IPS-18c (cell line): Measurements from ENCODE around the gene CCDC102A.

ENCODE experiments used
- H3K4me3 ChIP-seq: 2 replicates; pipeline ENCODE4 v1.7.0; 2013; ENCODE audit warnings: low read depth, mild to moderate bottlenecking, low read length, moderate library complexity; ENCODE audit not compliant: insufficient read depth
- H3K9me3 ChIP-seq: one replicate; pipeline ENCODE4 v1.6.1; 2013; ENCODE audit warnings: mild to moderate bottlenecking, low read length, moderate library complexity; ENCODE audit not compliant: control insufficient read depth, insufficient read depth

CCDC102A gene

GRCh38 chr16:57514791-57515600, 21.4 kb downstream of the CCDC102A start:
- no peak overlapping the region for H3K4me3 ChIP-seq
- no peaks in the 10 kb centered on the region for H3K9me3 ChIP-seq

GRCh38 chr16:57514371-57514770, 22.0 kb downstream of the CCDC102A start:
- Histone ChIP-seq H3K9me3 (no peaks in the 10 kb centered on the region), H3K4me3 (no peak overlapping the region)

- Histone ChIP-seq H3K9me3 (no peaks in the 10 kb centered on the region), H3K4me3 (no peak overlapping the region)
Observed at GRCh38 chr16:57513371-57514102, 22.8 kb downstream of the CCDC102A start.

GRCh38 chr16:57512296-57513001, 23.9 kb downstream of the CCDC102A start:
- Histone ChIP-seq H3K4me3 (no peak overlapping the region), H3K9me3 (no peaks in the 10 kb centered on the region)

DNA sequence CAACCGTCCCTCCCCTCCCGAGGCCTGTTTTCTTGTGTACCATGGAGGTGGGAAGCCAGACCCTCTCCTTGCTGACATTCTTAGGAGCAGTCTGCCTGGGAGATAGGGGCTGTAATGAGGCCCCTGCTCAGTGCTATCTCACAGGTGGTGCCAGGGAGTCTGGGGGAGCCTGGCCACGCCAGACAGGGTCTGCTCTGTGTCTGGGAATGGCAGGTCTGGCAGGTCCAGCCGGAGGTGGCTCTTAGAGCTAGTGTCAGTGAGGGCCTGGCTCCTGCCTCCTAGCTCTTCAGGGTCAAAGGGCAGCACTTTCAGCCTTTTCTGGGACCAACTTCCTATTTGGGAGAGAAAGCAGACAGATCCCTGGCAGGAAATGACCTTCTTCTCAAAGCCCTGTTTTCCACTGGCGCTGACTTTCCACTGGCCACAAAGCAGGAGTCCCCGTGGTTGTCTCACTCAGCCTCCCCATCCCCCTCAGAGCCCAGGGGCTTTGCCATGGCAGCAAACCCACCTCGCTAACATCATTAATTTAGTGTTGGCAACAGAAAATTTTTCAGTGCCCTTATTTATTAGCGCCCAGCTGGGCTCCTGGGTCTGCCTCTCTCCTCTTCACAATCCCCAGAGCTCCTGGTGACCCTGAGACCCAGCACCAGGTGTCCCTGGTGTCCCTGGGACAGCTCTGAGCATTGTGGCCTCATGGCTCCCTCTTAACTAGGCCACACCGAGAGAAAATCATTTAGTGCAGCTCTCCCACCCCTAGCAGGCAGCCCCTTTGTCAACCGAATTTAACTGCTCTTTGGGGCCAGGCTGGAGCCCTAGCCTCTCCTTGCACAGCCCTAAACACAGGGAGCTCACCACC, 26.1 kb downstream of the CCDC102A start:
- Histone ChIP-seq H3K4me3 (no peak overlapping the region), H3K9me3 (no peaks in the 10 kb centered on the region)

- no peaks in the 10 kb centered on the region for H3K9me3 ChIP-seq
- H3K4me3 ChIP-seq = no peak overlapping the region
Observed at GRCh38 chr16:57509231-57509923, 27.0 kb downstream of the CCDC102A start.

DNA sequence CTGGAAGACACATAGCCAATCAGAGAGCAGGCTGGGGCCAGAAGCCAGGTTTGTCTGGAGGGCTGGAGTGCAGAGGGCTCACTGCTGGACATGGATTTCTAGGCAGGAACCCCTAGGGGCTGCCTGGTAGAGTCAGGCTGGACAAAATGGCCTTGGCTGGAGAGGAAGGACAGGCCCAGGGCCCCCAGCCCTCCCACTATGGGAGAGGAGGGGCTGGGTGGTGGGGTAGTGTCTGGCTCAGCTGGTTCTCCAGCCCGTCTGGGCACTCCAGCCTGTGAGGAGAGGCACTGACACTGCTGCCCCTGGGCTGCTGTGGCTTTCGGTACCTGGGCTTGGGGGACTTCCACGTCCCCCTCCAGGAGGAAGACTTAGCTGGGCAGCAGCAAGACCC, 28.3 kb downstream of the CCDC102A start:
- Histone ChIP-seq H3K4me3 (no peak overlapping the region), H3K9me3 (no peaks in the 10 kb centered on the region)

DNA sequence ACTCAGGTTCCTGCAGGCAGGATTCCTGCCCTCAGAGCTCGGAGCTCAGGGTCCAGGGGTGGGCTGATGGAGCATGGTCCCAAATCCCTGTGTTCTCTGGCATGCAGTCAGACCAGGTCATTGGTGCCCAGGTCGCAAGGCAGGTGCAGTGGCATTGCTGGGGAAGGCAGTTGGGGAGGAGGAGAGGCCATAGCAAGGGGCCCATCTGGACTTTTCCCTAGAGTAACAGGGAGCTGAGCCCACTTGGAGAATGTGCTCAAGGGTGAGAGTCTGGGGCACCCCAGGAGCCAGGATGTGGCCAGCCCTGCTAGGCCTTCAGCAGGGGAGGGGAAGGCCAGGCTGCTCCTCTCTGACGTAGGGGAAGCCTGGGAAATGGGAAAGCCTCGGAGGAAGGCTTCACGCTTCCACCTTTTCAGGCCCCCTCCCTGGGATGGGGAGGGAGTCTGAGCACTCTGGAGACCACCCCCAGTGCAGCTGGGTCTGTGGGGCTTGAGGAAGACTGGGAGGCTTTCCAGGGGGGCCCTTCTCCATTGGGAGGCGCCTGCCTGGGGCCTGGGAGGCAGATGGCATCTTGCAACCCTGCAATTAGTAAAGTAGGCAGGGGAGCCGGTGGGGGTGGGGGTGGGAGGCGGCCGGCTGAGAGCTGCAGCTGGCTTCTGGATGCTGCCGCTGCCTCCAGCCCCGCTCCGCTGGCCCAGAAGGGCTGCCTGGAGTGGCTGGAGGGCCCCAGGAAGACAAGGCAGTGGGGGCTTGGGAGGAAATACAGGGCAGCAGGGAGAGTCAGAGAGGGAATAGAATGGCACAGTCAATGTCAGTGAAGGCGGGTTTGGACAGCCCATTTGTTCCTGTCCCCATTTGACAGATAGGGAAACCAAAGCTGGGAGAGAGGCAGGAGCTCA, 29.0 kb downstream of the CCDC102A start:
- Histone ChIP-seq H3K4me3 (no peak overlapping the region), H3K9me3 (no peaks in the 10 kb centered on the region)

GRCh38 chr16:57505169-57505568, 31.2 kb downstream of the CCDC102A start:
- Histone ChIP-seq H3K4me3 (no peak overlapping the region), H3K9me3 (no peaks in the 10 kb centered on the region)

DNA sequence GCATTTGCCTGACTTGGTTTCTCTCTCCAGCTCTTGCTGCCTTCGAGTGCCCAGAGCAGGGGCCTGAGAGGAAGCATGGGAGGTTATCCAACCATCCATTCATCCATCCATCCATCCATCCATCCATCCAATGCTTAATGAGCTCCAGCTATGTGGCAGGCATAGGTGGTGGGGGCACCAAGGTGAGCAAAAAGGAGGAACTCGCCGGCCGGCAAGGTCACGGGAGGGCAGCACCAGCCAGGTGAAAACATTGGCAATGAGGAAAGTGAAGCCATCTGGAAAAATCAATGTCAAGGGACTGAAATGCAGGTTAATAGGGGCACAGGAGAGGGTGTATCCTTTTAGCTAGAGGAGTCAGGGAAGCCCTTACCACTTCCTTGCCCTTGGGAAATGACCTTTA, 31.9 kb downstream of the CCDC102A start:
- no peak overlapping the region for H3K4me3 ChIP-seq
- H3K9me3 ChIP-seq = no peaks in the 10 kb centered on the region

DNA sequence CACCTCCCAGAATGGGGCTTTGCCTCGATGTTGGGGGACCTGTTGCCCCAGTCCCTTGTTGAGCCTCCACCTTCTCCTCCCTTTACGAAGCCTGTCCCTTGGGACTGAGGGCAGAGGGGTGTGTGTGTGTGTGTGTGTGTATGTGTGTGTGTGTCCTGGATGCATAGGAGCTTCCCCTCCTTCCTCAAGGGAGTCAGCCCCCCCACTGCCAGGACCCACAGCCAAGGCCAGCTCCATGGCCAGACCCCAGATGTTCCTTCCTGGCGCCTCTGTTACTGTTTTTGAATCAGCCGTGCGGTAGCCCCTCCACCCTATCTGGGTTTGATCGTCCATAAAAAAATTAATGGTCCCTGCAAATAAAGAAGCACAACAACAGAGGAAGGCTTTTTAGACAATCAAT, 32.4 kb downstream of the CCDC102A start:
- H3K9me3 ChIP-seq = no peaks in the 10 kb centered on the region
- no peak overlapping the region for H3K4me3 ChIP-seq

- Histone ChIP-seq H3K9me3 (no peaks in the 10 kb centered on the region), H3K4me3 (no peak overlapping the region)
Observed at GRCh38 chr16:57503366-57503765, 33.0 kb downstream of the CCDC102A start.

DNA sequence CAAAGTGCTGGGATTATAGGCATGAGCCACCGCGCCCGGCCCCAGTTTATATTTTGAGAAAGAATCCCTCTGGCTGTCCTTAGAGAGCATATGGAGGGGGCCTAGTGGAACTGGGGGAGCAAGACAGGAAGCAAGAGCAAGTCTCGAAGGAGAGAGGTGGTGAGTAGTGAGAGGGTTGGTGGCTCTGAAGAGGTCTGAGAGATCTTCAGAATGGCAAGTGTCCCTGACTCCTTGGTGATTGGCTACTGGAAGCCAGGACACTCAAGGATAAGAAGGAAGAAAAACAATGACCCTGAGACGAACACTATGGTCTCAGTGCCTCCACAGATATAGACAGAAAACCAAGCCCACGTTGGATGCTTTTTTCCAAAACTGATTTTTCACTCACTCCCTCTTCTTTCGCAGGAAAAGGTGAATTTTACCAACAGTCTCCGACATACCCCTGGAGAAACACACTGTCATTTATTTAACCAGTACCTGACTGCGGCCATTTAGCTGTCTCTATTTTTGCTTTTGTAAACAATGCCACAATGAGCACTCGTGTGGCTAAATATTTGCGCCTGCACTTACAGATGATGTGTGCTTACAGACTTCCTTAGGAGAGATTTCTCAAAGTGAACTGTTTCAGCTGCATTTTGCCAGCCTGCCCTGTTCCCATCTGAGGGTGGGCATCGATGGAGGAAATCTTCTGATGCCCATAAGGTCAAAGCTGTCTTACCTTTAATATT, 34.2 kb downstream of the CCDC102A start:
- H3K4me3 ChIP-seq = no peak overlapping the region
- no peaks in the 10 kb centered on the region for H3K9me3 ChIP-seq

DNA sequence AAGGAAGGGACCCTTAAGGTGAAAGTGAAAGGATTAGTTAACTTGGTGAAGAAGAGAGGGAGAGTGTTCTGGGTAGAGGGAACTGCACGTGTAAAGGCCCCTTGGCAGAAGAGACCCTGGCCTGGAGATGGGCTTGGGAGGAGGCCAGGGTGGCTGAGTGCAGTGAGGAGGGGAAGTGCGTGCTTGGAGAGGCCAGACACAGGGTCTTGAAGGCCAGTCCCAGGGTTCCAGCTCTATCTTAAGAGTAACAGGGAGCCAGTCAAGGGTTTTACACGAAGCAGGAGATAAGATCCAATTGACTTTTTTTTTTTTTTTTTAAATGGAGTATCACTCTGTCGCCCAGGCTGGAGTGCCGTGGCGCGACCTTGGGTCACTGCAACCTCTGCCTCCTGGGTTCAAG, 34.9 kb downstream of the CCDC102A start:
- Histone ChIP-seq H3K9me3 (no peaks in the 10 kb centered on the region), H3K4me3 (no peak overlapping the region)

DNA sequence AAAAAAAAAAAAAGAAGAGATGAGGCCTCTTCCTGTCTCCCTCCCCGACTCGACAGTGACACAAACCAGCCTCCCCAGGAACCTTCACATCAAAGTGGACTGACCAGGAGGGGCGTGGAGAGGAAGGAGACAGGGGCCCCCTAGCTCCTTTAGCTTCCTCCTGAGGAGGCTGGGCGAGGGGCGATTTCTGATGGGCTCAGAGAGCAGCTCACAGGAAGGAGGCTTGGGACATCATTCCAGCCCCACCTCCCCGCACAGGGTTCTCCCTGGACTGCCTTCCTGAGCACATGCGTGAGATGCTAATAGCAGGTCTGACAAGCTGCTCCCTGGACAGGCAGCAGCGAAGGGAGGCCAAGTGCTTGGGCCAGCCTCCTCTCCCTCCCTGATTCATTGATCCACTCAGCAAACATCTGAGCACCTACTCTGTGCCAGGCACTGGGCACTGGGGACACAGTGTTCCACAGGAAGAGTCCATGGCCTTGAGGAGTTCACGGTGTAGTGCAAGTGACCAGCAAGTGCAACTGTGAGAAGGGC, 35.7 kb downstream of the CCDC102A start:
- no peak overlapping the region for H3K4me3 ChIP-seq
- H3K9me3 ChIP-seq = no peaks in the 10 kb centered on the region
